SK-N-SH (cell line): ENCODE data around the gene TIMM22. TPM values are rescaled to one million over a fixed set of nuclear protein-coding genes. Genes with fewer than 3 reads are reported as not detected.

ENCODE experiments used
- CTCF ChIA-PET: fragments of 300-600, 350-600 bp; formaldehyde crosslinking; extraction: SDS; loops from one replicate; lab custom pipeline; 2021; lab: Yijun Ruan, JAX
- POLR2A ChIA-PET: fragments of 350-600 bp; sonication (Branson Sonifier 250); formaldehyde crosslinking; extraction: SDS; loops from one replicate; lab custom pipeline; 2020; ENCODE audit warnings: antibody characterized with exemption, inconsistent platforms; lab: Yijun Ruan, JAX
- DNase-seq: peaks from one replicate; pipeline ENCODE4 v3.0.0; 2012
- H2AFZ ChIP-seq: fragments of 200-600 bp; sonication (generic); 2 replicates; pipeline ENCODE4 v1.8.1; 2016; ENCODE audit warnings: antibody characterized with exemption, mild to moderate bottlenecking, low read depth
- H3F3A ChIP-seq: fragments of 200-600 bp; sonication (generic); replicated peaks from 2 replicates; pipeline ENCODE3; 2016; ENCODE audit warnings: antibody characterized with exemption, mild to moderate bottlenecking; ENCODE audit not compliant: insufficient read depth
- H3K27ac ChIP-seq, 2 experiments: fragments of 200-500 bp in 1 of 2; fragments of 200-600 bp in 1 of 2; sonication (Bioruptor generic) in 1 of 2; sonication (generic), shearing (Covaris generic) in 1 of 2; 2 replicates each; pipeline versions ENCODE4 v1.5.1 to v1.6.1; 2014 to 2016; ENCODE audit warnings: low read depth in 2 of 2, inconsistent platforms in 1 of 2, low read length in 1 of 2, mild to moderate bottlenecking in 1 of 2, mixed read lengths in 1 of 2
- H3K27me3 ChIP-seq: fragments of 200-600 bp; sonication (generic), shearing (Covaris generic); 2 replicates; pipeline ENCODE4 v1.6.1; 2016; ENCODE audit warnings: mixed run types; ENCODE audit not compliant: insufficient read depth
- H3K36me3 ChIP-seq, 2 experiments: fragments of 200-500 bp in 1 of 2; fragments of 200-600 bp in 1 of 2; sonication (Bioruptor generic) in 1 of 2; sonication (generic) in 1 of 2; replicated peaks in 1 of 2; 2 replicates each; pipeline versions ENCODE3 to v1.5.1; 2014 to 2016; ENCODE audit warnings: low read length in 1 of 2, mild to moderate bottlenecking in 1 of 2; ENCODE audit not compliant: insufficient read depth in 2 of 2, control insufficient read depth in 1 of 2
- H3K4me1 ChIP-seq, 2 experiments: fragments of 200-500 bp in 1 of 2; fragments of 200-600 bp in 1 of 2; sonication (Bioruptor generic) in 1 of 2; sonication (generic), shearing (Covaris generic) in 1 of 2; 2 replicates each; pipeline versions ENCODE4 v1.5.1 to v1.6.1; 2014 to 2016; ENCODE audit warnings: low read depth in 1 of 2, low read length in 1 of 2, mixed run types in 1 of 2; ENCODE audit not compliant: insufficient read depth in 2 of 2, control insufficient read depth in 1 of 2
- H3K4me2 ChIP-seq: fragments of 200-600 bp; sonication (generic), shearing (Covaris generic); 2 replicates; pipeline ENCODE4 v1.6.1; 2017; ENCODE audit warnings: mixed run types
- H3K4me3 ChIP-seq, 2 experiments: fragments of 200-500 bp in 1 of 2; fragments of 200-600 bp in 1 of 2; sonication (Bioruptor generic) in 1 of 2; sonication (generic), shearing (Covaris generic) in 1 of 2; 2 replicates each; pipeline versions ENCODE4 v1.5.1 to v1.8.1; 2014 to 2016; ENCODE audit warnings: low read depth in 2 of 2, inconsistent platforms in 1 of 2, low read length in 1 of 2, mild to moderate bottlenecking in 1 of 2, mixed read lengths in 1 of 2, moderate library complexity in 1 of 2
- H3K79me2 ChIP-seq: fragments of 200-600 bp; sonication (generic); 2 replicates; pipeline ENCODE4 v1.8.1; 2017; ENCODE audit warnings: mild to moderate bottlenecking; ENCODE audit not compliant: insufficient read depth
- H3K9ac ChIP-seq: fragments of 200-600 bp; sonication (generic); 2 replicates; pipeline ENCODE4 v1.6.1; 2017; ENCODE audit warnings: mixed run types
- H3K9me2 ChIP-seq: fragments of 200-600 bp; sonication (generic); 2 replicates; pipeline ENCODE4 v1.6.1; 2017; ENCODE audit warnings: mixed run types
- H3K9me3 ChIP-seq: fragments of 200-600 bp; sonication (generic); 2 replicates; pipeline ENCODE4 v1.6.1; 2017; ENCODE audit warnings: mixed run types, mild to moderate bottlenecking, moderate library complexity
- H4K20me1 ChIP-seq: fragments of 200-600 bp; sonication (generic); 2 replicates; pipeline ENCODE4 v1.6.1; 2017; ENCODE audit warnings: mild to moderate bottlenecking, mixed run types; ENCODE audit not compliant: insufficient read depth
- CHD2 ChIP-seq: fragments of 150-350 bp; IDR thresholded peaks from 2 replicates; pipeline ENCODE4 v1.6.1; 2018; ENCODE audit warnings: low read length; ENCODE audit not compliant: partially characterized antibody
- ELF1 ChIP-seq: IDR thresholded peaks from 2 replicates; pipeline ENCODE4 v1.4.0; 2012
- EZH2phosphoT487 ChIP-seq: fragments of 200-600 bp; sonication (generic); IDR thresholded peaks from 2 replicates; pipeline ENCODE4 v1.6.1; 2017; ENCODE audit warnings: low read depth, mixed run types, mild to moderate bottlenecking, antibody characterized with exemption, moderate library complexity, borderline replicate concordance
- FOXJ3 ChIP-seq: sonication (generic); formaldehyde crosslinking; IDR thresholded peaks from 2 replicates; pipeline ENCODE4 v1.5.1; 2020; ENCODE audit warnings: mild to moderate bottlenecking, missing genetic modification reagents
- FOXM1 ChIP-seq: IDR thresholded peaks from 2 replicates; pipeline ENCODE4 v1.4.0; 2012; ENCODE audit warnings: low read depth, mild to moderate bottlenecking
- GATA2 ChIP-seq: sonication (generic); formaldehyde crosslinking; IDR thresholded peaks from 2 replicates; pipeline ENCODE4 v1.5.0; 2020; ENCODE audit warnings: mild to moderate bottlenecking, missing genetic modification reagents
- MAX ChIP-seq: IDR thresholded peaks from 2 replicates; pipeline ENCODE4 v1.4.0; 2012; ENCODE audit warnings: low read depth
- MXI1 ChIP-seq: IDR thresholded peaks from 2 replicates; pipeline ENCODE4 v1.6.1; 2012; ENCODE audit warnings: mild to moderate bottlenecking, low read depth, low read length, improper control_type of control experiment
- NFIC ChIP-seq: IDR thresholded peaks from 2 replicates; pipeline ENCODE4 v1.4.0; 2012; ENCODE audit warnings: borderline replicate concordance
- RAD21 ChIP-seq: IDR thresholded peaks from 2 replicates; pipeline ENCODE4 v1.6.1; 2012; ENCODE audit warnings: mild to moderate bottlenecking, low read length
- RCOR1 ChIP-seq: fragments of 150-350 bp; IDR thresholded peaks from 2 replicates; pipeline ENCODE4 v1.6.1; 2017; ENCODE audit warnings: antibody characterized with exemption, low read length
- RFX5 ChIP-seq: IDR thresholded peaks from 2 replicates; pipeline ENCODE4 v1.6.1; 2012; ENCODE audit warnings: mild to moderate bottlenecking, improper control_type of control experiment, low read length
- RXRA ChIP-seq: IDR thresholded peaks from 2 replicates; pipeline ENCODE4 v1.4.0; 2012; ENCODE audit warnings: low read depth, mild to moderate bottlenecking, borderline replicate concordance
- SIN3A ChIP-seq: IDR thresholded peaks from 2 replicates; pipeline ENCODE4 v1.6.1; 2012; ENCODE audit warnings: low read depth, mild to moderate bottlenecking, low read length, moderate library complexity, borderline replicate concordance
- SMC3 ChIP-seq: IDR thresholded peaks from 2 replicates; pipeline ENCODE4 v1.6.1; 2012; ENCODE audit warnings: low read depth, low read length, improper control_type of control experiment
- TAF1 ChIP-seq: IDR thresholded peaks from 2 replicates; pipeline ENCODE4 v1.6.1; 2012; ENCODE audit warnings: low read depth, mild to moderate bottlenecking, low read length, moderate library complexity, borderline replicate concordance
- TCF12 ChIP-seq: IDR thresholded peaks from 2 replicates; pipeline ENCODE4 v1.4.0; 2012
- TEAD4 ChIP-seq: IDR thresholded peaks from 2 replicates; pipeline ENCODE4 v1.4.0; 2012; ENCODE audit warnings: mild to moderate bottlenecking, borderline replicate concordance; ENCODE audit not compliant: insufficient read depth
- YY1 ChIP-seq: IDR thresholded peaks from 2 replicates; pipeline ENCODE4 v1.4.0; 2012; ENCODE audit warnings: low read depth, mild to moderate bottlenecking
- WGBS: methylation state at CpG from one replicate; pipeline ENCODE4 v1.1.6; 2017; ENCODE audit warnings: low lambda C conversion rate; 5-methylcytosine and 5-hydroxymethylcytosine counted together
- polyA plus RNA-seq, 3 experiments: library from polyadenylated mRNA; depleted of rRNA; stranded (reverse); fragments of >200 nt; gene quantifications; 2 replicates each; pipeline ENCODE4 v1.2.3, GENCODE V29; 2012

The TIMM22 gene
- polyA plus RNA-seq, 1 of the 3 experiments (the other 2 are of a cell fraction), result 9.9 TPM

GRCh38 chr17:1005361-1005946 is 8.5 kb downstream of the TIMM22 start:
- peak; percentile 44 for DNase-seq
- Histone ChIP-seq H3K27me3 (no peaks in the 10 kb centered on the region), H3K36me3 (peaks cover 36 to 69% of the 10 kb centered on the region in 2 experiments), H3K4me3 (no peak overlapping the region), H3K79me2 (no peaks in the 10 kb centered on the region), H4K20me1 (peaks cover 58% of the 10 kb centered on the region), H3F3A (peaks cover 41% of the 10 kb centered on the region), H3K27ac (peak overlapping the region in 1 of 2 experiments; percentile 24; a peak in 2 of 4 replicates), H2AFZ (no peak overlapping the region), H3K9me3 (no peaks in the 10 kb centered on the region), H3K9ac (no peak overlapping the region), H3K4me2 (peak overlapping the region; percentile 30; the same call in 1 of the 2 replicates), H3K9me2 (no peaks in the 10 kb centered on the region), H3K4me1 (peaks cover 12 to 43% of the 10 kb centered on the region in 2 experiments; a peak in 3 of 4 replicates)
- CTCF ChIA-PET, result interaction anchor here (1.0 to 4.5 kb wide), 3 partner anchors 9 to 53 kb away, joined by 4 to 30 read pairs (median 7); partner anchors contain the start of gene TIMM22
- 0 out of 2 replicates have a peak, but pooled peaks have one; percentile 38 for TF ChIP-seq MAX
- no peak for TF ChIP-seq SMC3
- peak; percentile 84 for TF ChIP-seq NFIC
- peak; percentile 32; the same call in 1 of the 2 replicates for TF ChIP-seq TCF12
- POLR2A ChIA-PET, result no interaction called here
- 79% methylated on average over 21 of the region's 23 CpGs for WGBS

GRCh38 chr17:1006054-1006453 is 9.1 kb downstream of the TIMM22 start:
- Histone ChIP-seq H3K27ac (peak overlapping the region in 1 of 2 experiments; percentile 24; a peak in 2 of 4 replicates), H3K9me3 (no peaks in the 10 kb centered on the region)
- CTCF ChIA-PET, result interaction anchor here (4.5 kb wide), 1 partner anchor 50 kb away, joined by 30 read pairs; no protein-coding TSS in a partner anchor
- TF ChIP-seq SIN3A (no peak), RFX5 (no peak), RXRA (no peak), MXI1 (no peak), GATA2 (CRISPR knock-in tag) (no peak), RAD21 (no peak), RCOR1 (no peak), EZH2phosphoT487 (no peak), FOXJ3 (CRISPR knock-in tag) (no peak), YY1 (no peak), ELF1 (no peak), CHD2 (no peak), TAF1 (no peak), NFIC (no peak), TEAD4 (no peak), MAX (no peak), FOXM1 (no peak)
- TF ChIP-seq, all 33 proteins: peak for 0
- peaks cover 30 to 66% of the 10 kb centered on the region in 2 experiments for H3K36me3 ChIP-seq
- no peak overlapping the region for H3K9ac ChIP-seq
- H3K4me3 ChIP-seq, result no peak overlapping the region
- peaks cover 52% of the 10 kb centered on the region for H4K20me1 ChIP-seq
- no peak overlapping the region for H2AFZ ChIP-seq
- H3F3A ChIP-seq, result peaks cover 37% of the 10 kb centered on the region
- WGBS, result 92% methylated on average over 11 of the region's 16 CpGs
- H3K27me3 ChIP-seq, result no peaks in the 10 kb centered on the region
- H3K4me1 ChIP-seq, result peaks cover 12 to 40% of the 10 kb centered on the region in 2 experiments; a peak in 3 of 4 replicates
- no peaks in the 10 kb centered on the region for H3K79me2 ChIP-seq
- H3K4me2 ChIP-seq, result peak overlapping the region; percentile 30; the same call in 1 of the 2 replicates
- POLR2A ChIA-PET, result no interaction called here
- no peaks in the 10 kb centered on the region for H3K9me2 ChIP-seq
- DNase-seq, result peak; percentile 23
